Measurements from ENCODE around the gene EFNA5.

DNA sequence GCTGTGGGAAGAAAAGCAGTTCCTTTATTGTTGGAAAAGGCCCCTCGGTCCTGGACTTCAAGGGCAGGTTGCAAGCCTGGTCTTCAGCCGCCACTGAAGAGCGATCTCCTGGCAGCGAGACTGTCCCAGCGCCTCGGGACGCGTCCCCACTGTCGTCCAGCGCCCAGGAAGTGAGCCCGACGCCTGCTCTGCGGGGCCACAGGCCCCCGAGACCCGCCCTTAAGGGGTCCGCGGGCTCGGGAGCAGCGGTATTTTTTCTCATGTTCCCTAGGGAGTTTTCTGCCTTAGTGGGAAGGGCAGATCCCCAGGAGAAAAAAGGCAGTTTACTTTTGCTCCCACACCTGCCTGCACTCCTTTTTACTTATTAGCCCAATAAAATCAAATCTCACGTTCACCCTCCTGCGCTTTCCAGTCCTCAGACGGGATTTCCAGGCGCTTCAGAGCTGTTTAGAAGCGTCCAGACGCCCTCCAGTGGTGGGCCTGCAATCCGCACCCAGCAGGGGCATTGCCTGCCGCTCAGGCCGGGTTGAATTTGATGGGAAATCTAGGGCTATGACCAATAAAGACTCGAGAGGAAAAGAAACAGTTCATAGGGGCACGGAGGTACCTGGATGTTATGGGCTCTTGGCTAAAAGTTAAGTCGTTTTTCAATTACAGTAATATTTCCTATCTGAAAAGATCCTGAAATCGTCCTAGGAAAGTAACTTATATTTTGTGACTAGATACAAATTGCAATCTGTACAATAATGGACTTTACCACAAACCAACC lies 2.8 kb upstream of the EFNA5 start:
- TF ChIP-seq EZH2phosphoT487 (IDR thresholded peaks at IDR 0.05; ENCODE audit: insufficient read depth, low read depth): no peak
- TF ChIP-seq EZH2 (IDR thresholded peaks at IDR 0.05; ENCODE audit: insufficient read depth, poor library complexity, severe bottlenecking): peak; percentile 17
